ENCODE results near the gene YIPF2.

YIPF2 gene

DNA sequence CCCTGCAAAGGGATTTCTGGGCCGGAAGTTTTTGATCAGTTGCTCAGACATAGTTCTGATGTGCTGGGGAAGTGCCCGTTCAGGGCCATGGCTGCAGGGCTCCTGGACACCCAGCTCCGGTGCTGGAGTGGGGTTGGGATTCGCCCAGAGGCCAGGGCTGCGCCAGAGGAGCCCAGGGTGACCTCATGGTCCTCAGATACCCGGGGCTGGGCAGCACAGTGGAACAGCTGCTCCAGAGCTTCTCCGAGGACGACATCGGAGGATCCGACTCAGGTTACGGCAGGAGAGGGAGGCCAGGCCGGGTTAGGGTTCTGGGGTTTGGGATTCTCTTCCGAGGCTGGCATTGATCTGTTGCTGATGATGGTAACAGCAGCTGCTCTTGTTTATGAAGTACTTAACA is 36.2 kb downstream of the YIPF2 start:
- H3K4me3 ChIP-seq (ENCODE audit: low read depth, low read length), result no peak overlapping the region
- TF ChIP-seq, protein P1, sequence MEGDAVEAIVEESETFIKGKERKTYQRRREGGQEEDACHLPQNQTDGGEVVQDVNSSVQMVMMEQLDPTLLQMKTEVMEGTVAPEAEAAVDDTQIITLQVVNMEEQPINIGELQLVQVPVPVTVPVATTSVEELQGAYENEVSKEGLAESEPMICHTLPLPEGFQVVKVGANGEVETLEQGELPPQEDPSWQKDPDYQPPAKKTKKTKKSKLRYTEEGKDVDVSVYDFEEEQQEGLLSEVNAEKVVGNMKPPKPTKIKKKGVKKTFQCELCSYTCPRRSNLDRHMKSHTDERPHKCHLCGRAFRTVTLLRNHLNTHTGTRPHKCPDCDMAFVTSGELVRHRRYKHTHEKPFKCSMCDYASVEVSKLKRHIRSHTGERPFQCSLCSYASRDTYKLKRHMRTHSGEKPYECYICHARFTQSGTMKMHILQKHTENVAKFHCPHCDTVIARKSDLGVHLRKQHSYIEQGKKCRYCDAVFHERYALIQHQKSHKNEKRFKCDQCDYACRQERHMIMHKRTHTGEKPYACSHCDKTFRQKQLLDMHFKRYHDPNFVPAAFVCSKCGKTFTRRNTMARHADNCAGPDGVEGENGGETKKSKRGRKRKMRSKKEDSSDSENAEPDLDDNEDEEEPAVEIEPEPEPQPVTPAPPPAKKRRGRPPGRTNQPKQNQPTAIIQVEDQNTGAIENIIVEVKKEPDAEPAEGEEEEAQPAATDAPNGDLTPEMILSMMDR (IDR thresholded peaks at IDR 0.05; ENCODE audit: insufficient read depth, low read depth, low read length, missing control alignments), result no peak
- DNase-seq (ENCODE audit: low read depth), result no peak

DNA sequence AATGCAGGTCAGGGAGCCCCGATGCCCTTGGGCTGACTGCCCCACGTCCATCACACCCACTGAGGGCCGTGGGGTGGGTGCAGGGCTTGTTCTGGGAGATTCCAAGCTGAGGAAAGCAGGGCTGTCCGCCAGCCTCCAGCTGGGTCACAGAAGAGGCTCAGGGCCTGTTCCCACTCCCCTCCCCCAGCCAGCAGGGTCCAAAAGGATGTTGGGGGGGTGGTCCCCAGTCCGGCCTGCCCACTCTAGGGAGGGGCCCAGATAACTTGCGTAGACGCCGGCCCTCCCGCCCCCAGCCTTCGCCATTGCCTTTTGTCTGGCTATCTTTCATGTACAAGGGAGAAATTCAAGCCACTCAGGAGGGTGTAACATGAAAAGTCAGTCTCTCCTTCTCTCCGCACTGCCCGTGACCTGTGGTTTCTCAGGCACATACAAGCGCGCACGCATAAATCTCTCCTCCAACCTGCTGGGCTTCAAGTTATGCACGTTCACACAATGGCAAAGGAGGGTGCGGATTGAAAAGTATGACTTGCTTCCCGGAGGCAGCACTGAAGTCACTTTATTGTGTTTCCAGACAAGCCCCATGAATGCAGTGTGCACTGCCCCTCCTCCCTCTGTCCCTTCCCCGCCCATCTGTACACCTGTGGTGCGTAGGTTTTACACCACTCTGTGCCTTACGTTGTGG is 36.9 kb downstream of the YIPF2 start:
- DNase-seq (ENCODE audit: low read depth), result no peak
- H3K4me3 ChIP-seq (ENCODE audit: low read depth, low read length), result no peak overlapping the region
- TF ChIP-seq, protein P1 (IDR thresholded peaks at IDR 0.05; ENCODE audit: insufficient read depth, low read depth, low read length, missing control alignments), result no peak

DNA sequence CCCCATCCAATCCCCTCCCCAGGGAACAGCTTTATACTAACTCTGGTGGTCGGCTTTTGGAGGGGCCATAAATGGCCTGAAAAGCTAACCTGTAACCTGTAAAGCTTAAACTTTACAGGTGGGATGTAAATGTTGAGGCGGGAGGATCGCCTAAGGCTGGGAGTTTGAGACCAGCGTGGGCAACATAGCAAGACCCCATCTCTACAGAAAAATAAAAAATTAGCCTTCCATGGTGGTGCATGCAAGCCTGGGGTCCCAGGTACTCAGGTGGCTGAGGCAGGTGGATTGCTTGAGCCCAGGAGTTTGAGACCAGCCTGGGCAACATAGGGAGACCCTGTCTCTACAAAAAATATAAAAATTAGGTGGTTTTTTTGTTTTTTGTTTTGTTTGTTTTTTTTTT is 38.6 kb downstream of the YIPF2 start:
- DNase-seq (ENCODE audit: low read depth), result no peak
- H3K4me3 ChIP-seq (ENCODE audit: low read depth, low read length), result no peak overlapping the region
- TF ChIP-seq, protein P1 (IDR thresholded peaks at IDR 0.05; ENCODE audit: insufficient read depth, low read depth, low read length, missing control alignments), result no peak

DNA sequence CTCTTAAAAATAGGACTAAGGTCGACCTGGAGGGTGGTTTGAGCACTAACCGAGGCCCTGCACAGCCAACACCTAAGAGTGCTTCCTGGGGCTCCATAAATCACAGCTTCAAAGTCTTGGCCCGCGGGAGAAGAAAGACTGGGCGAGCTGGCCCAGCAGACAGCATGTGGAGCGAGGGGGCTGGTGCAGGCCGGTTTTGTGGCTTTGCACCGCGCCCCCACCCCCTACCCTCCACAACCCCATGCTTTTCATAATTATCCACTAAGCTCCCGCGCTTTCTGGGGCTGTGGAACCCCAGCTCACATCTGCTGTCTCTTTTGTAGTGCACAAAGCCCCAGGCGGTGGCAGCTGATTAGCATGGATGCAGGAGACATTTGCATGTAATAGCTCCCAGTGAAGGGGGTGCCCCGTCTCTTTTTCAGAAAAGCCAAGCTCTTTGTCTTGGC is 40.0 kb downstream of the YIPF2 start:
- DNase-seq (ENCODE audit: low read depth), result peak; percentile 34
- TF ChIP-seq, protein P1 (IDR thresholded peaks at IDR 0.05; ENCODE audit: insufficient read depth, low read depth, low read length, missing control alignments), result no peak
- H3K4me3 ChIP-seq (ENCODE audit: low read depth, low read length), result no peak overlapping the region

DNA sequence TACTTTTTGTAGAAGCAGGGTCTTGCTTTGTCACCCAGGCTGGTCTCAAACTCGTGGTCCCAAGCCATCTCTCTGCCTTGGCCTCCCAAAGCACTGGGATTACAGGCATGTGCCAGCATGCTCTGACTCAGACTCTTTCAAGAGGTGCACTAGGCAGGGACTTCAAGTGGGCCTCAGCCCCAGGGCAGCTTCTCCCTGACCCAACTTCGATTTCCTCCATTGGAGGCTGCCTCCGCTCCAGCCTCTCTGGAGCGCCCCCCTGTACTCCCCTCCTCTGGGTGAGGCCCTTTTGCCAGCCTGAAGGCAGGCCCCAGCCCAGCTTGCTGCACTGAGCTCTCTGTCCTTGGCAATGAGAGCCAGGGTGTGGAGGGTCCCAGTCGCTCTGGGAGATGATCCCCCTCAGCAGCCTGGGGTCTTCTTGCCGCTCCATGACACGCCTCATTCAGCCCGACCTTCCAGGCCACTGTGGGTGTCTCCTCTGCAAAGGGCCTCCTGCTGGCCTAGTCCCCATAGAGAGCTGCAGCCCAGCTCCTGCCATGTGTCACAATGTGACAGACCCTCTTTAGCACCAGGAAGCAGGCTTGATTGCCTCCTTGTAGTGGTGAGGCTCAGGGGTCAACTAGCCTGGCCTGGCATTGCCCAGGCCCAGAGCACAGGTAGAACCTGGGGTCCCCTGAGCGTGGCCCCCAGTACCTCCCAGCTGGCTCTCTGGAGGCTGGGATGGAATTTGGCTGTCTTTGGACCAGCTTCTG is 40.6 kb downstream of the YIPF2 start:
- no peak for DNase-seq (ENCODE audit: low read depth)
- H3K4me3 ChIP-seq (ENCODE audit: low read depth, low read length), result no peak overlapping the region
- TF ChIP-seq, protein P1 (IDR thresholded peaks at IDR 0.05; ENCODE audit: insufficient read depth, low read depth, low read length, missing control alignments), result no peak

DNA sequence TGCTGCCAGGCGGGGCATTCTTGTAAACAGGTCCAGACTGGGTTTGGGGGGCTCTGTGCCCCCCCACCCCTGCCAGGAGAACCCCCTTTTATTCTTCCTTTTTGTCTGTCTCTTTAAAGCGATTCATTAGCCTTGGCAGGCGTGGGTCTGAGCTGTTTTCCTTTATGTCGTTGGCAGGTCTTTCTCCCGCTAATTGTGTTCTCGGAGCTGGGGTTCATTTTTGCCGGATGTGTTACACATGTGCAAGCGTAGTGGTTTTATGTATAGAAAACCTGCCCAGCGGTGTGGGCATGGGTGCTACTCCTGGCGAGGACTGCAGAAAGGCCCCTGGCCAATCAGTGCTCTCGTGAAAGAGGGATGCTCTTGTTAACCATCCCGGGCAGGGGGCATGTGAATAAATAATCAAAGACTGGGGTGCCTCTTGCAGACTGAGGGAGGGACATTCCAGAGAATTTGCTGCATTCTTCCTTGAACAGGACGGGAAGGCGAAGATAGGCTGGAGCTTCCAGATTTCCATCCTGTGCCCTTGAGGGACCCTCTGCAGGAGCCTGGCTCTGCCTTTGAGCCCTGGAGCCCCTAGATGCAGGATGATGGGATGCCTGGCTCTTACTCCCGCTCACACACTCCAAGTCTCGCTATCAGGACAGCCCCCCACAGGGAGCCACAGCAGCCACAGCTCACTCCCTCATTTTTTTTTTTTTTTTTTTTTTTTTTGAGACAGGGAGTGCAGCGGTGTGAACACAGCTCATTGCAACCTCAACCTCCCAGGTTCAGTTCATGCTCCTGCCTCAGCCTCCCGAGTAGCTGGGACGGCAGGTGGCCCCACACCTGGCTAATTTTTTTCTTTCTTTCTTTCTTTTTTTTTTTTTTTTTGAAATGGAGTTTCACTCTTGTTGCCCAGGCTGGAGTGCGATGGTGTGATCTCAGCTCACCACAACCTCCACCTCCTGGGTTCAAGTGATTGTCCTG is 43.0 kb downstream of the YIPF2 start:
- TF ChIP-seq, protein P1 (IDR thresholded peaks at IDR 0.05; ENCODE audit: insufficient read depth, low read depth, low read length, missing control alignments), result no peak
- no peak overlapping the region for H3K4me3 ChIP-seq (ENCODE audit: low read depth, low read length)
- DNase-seq (ENCODE audit: low read depth), result no peak

Data from GM12865 (cell line).